Endometrial microvascular endothelial cells (primary cell): Measurements from ENCODE around the gene RFC2. TPM values are rescaled to one million over a fixed set of nuclear protein-coding genes. Genes with fewer than 3 reads are reported as not detected.

Experiments
- in situ Hi-C: cut with HindIII; loops from 2 replicates; pipeline ENCODE4 v1.10.0; 2017; ENCODE audit warnings: low sequenced_read_pairs, low pct_unique_long_range_greater_than_20kb; ENCODE audit errors: inconsistent ontology term
- total RNA-seq: library from RNA; depleted of rRNA; stranded (reverse); fragments of >200 nt; gene quantifications from one replicate; pipeline ENCODE4 v1.2.3, GENCODE V29; 2015; ENCODE audit errors: inconsistent ontology term

The RFC2 gene
- total RNA-seq, 1 donor from 2014 or later, result 43.0 TPM

DNA sequence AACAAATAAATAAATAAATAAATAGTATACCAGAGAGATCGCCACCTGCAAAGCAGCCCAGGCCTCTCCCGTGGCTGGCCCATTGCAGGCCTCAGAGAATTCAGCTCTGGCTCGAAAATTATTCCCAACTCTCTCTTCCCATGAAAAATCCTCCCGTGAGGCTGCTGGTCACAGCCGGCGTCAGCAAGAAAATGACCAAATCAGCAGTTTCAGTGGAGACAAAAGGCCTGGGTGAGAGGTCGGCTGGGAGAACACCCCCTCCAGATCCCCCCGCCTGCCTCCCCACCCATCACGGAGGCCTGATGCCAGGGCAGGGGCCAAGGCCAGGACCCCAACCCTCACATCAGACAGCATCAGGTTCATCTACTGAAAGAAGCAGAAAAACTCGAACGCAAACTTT is 31.9 kb upstream of the RFC2 start:
- in situ Hi-C loops, result loop anchor here (25.0 kb wide), 1 partner anchor 99 kb away; no protein-coding TSS in a partner anchor

DNA sequence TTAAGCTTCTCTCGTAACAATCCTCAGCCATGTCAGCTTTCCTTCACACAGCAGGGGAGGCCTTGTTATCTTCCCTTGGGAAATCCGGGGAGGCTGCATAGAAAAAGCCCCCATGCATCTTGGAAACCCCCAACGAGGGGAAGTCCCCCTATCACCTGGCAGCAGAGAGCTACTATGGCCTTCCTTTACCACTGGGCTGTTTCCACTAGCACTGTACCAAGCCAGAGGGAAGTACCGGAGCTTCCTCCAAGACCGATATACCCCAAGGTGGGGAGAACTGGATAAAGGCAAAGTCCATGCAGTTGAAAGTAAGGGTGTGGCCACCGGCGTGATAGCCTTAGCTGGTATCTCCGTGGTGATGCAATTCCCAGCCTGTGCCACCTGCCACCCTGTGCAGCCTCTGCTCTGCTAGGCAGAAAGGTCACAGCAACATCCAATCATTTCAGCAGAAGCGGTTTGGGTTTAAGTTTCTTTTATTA is 30.6 kb upstream of the RFC2 start:
- in situ Hi-C loops, result loop anchor here (25.0 kb wide), 1 partner anchor 98 kb away; no protein-coding TSS in a partner anchor

DNA sequence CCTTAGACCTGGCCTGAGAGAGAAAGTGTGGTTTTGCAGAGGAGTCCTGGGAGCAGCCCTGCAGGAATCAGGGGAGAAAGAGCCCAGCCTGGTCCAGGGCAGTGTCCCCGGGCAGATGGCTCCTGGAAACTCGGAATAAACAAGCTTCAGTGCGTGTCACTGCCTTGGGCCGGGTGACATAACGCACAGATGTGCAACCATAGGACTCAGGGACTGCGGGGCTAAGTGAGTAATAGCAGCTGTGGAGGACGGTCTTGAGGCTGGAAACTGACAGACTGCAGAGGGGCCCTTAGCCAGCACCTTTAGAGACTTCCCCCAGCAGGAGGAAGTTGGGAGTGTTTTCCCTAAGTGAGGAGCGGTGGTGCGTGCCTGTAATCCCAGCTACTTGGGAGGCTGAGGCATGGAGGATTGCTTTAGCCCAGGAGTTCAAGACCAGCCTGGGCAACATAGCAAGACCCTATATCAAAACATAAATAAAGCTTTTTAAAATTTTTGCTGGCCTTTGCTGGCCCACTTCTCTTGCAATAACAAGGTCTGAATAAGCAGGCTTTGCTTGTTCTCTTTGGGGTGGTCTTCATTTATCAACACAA is 29.8 kb upstream of the RFC2 start:
- in situ Hi-C loops, result loop anchor here (25.0 kb wide), 1 partner anchor 97 kb away; no protein-coding TSS in a partner anchor

DNA sequence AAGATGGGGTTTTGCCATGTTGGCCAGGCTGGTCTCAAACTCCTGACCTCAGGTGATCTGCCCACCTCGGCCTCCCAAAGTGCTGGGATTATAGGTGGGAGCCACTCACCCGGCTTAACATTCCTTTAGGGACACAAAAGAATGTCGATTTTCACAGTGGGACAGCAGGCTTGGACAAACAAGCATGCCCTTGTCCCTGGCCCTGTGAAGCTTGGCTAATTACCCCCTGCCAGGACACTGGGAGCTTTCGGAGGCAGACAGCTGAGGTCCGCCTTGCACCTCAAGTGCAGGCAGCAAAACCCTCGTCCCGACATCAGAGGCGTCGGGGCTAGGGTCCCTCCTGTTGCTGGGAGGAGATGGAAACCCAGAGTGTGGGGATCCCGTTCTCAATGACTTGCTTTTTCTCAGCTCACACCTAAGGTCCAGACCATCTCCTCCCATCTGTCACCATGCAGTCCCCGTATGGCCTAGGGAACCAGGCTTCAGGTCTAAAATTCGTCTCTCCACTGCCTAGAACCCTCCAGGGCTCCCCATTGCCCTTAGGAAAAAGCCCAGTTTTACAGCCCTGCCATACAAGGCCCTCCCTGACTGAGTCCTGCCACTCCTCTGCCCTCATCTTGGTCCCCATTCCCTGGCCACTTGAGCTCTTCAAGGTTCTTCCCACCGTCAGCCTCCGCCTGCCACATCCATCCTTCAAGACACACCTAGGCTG is 28.7 kb upstream of the RFC2 start:
- in situ Hi-C loops, result loop anchor here (25.0 kb wide), 1 partner anchor 96 kb away; no protein-coding TSS in a partner anchor

DNA sequence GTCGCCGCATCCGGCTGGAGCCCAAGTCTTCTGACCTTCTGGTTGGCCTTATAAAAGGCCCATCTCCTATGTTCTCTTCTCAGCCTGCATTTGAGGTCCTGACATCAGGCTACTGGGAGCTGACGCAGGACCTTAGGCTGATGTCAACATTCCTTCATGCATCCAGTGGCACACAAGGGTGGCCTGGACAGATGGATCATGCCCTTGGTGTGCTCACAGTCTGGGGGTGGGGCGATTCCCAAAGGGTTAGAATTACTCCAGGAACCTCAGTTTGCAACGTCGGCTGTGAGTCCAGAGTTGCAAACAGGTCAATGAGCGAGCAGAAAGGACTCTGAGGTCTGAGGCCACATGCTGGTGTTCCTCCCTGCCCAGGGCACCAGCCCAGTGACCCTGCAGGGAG is 26.8 kb upstream of the RFC2 start:
- in situ Hi-C loops, result loop anchor here (25.0 kb wide), 1 partner anchor 94 kb away; no protein-coding TSS in a partner anchor

DNA sequence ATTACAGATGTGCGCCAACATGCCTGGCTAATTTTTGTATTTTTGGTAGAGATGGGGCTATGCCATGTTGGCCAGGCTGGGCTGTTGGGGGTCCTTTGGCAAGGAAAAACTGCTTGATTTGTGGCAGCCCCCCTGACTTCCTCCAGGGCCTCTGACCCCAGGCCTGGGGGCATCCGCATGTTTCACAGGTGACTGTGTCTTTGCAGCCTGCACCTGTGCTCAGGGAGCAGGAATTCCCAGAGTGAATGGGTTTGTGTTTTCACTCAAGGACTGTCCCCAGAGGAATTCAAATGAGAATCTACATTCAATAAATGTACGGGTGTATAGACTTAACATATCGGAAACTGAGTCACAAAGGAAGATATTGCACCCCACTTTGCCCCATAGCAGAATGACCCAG is 23.4 kb upstream of the RFC2 start:
- in situ Hi-C loops, result loop anchor here (25.0 kb wide), 1 partner anchor 90 kb away; no protein-coding TSS in a partner anchor

DNA sequence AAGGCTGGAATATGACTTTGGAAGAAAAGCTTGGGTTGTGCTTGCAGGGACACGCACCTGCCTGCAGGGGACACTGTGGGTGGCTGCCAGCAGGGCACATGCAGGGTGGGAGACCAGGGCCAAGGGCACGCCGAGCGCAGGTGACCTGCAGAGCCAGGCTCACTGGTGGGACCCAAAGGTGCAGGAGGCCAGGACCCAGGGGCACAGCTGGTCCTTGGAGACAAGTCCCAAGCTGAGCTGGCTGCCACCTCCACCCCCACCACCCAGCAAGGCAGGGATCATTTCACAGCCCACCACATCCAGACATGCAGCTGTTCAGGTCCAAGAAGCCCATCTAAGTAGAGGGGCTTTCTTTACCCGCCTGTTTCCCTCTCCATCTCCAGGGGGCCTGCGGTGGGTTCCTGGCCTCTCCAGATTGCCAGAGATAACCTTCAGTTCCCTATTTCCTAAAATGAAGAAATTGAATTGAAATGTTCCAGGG is 21.2 kb upstream of the RFC2 start:
- in situ Hi-C loops, result loop anchor here (25.0 kb wide), 1 partner anchor 88 kb away; no protein-coding TSS in a partner anchor

DNA sequence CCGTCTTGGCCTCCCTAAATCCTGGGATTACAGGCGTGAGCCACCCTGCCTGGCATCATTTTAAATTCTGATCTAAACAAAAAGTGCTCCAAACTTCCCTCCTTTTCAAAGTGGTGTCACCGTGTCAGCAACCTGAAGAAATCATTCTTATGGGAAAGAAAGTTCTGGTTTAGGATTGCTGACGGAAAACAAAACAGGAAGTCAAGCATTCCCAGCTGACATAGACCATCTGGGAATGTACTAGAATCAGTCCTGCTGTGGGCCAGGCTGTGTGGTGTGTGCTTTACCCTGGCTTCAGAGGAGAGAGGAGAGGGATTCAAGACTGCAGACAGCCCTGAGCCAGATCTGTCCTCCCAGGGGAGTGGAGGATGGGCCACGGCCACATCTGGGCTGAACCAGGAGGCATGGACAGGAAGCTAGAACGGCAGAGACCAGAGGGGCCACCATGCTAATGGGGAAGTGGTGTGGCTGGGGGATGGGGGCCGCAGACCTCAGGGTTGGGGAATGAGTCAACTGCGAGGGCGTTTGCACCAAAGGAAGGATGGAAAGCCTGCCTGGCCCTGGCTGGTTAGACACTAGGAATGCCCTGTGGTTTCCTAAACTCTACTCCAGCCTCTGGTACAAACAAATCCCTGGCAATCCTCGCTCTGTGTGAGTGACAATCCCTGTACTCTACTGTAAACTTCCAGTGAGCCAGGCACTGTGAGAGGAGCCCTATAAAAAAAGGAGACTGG is 18.3 kb upstream of the RFC2 start:
- in situ Hi-C loops, result no loop called here

DNA sequence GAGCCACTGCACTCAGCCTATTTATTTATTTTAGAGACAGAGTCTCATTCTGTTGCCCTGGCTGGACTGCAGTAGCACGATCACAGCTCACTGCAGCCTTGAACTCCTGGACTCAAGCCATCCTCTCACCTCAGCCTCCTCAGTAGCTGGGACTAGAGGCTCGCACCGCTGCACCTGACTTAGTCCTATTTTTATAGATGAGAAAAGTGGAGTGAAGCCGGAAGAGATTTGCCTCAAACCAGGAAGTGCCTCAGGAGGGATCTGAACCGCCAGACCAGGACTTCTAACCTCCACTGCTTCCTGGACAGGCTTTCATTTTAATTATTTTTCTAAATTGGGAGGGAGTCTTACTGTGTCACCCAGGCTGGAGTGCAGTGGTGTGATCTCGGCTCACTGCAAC is 17.5 kb upstream of the RFC2 start:
- in situ Hi-C loops, result no loop called here

DNA sequence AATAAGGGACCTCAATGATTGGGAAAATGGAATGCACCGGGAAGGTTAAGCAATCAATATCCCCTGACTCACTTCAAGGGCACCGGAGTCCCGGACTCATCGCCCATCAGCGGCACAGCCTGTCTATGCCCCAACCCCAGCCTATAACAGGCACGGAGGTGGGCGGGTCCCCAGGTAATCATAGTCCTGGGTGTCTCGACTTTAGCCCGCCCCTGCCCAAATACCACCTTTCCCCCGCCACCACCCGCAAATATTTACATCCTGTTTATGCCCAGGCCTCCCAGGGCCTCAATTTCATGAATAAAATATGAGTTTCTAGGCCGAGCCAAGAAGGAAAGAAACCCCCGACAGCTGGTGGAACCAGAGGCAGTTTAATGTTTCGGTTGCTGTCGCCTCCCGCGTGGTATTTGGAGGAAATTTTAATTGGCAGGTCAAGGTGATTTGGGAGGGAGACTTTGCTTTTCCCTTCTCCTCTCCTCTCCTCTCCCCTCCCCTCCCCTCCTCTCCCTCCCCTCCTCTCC is 15.6 kb upstream of the RFC2 start:
- in situ Hi-C loops, result no loop called here

DNA sequence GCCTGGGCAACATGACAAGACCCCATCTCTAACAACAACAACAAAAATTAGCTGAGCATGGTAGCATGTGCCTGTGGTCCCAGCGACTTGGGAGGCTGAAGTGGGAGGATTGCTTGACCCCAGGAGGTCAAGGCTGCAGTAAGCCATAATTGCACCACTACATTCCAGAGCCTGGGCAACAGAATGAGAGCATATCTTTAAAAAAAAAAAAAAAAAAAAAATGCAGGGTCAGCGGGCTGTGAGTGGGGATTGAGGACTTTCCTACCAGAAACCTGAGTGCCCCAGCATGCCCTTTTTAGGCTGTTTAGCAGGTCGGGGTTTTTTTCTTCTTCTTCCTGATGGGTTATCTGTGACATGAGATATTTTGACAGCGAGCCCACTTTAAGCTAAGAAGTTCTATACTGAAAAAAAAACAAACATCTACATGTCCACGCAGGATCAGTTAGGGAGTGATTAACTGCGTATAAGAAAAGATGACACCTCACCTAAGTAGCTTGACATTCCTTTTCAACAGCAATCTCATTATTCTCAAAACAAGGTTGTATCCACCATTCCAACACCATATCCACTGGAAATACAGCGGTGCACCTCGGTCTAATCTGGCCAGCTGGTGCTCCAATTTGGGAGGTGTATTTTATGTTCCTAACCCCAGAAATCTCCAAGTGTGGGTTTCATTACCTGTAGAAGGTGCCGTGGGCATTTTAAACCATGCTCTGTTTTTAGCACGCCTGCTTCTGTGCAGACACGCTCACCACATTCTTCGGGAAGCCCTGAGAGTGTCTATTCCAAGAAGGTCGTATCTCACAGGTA is 13.8 kb upstream of the RFC2 start:
- in situ Hi-C loops, result no loop called here

DNA sequence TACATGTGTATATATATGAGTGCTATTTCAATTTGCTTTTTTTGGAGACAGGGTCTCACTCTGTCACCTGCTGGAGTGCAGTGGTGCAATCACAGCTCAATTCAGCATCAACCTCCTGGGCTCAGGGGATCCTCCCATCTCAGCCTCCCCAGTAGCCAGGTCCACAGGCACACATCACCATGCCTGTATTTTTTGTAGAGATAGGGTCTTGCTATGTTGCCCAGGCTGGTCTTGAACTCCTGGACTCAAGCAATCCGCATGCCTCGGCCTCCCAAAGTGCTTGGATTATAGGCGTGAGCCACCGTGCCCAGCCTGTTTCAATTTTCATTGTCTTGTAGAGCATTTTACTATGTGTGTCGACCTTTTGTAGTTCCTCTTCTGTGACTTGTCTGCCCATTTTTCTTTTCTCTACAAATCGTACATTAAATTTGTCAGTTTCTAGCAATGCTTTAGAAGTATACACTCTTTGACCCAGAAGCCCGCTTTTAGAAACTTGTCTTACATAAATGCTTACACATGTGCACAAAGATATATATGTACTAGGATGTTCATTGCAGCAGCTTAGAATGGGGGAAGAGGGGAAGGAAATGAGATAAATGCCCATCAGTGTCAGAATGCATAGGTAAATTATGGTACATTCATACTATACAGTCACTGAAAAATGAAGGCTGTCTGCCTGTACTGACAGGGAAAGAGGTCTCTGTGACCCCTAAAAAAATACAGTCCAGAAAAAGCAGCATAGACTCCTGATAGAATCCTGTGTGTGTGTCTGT is 12.2 kb upstream of the RFC2 start:
- in situ Hi-C loops, result no loop called here

DNA sequence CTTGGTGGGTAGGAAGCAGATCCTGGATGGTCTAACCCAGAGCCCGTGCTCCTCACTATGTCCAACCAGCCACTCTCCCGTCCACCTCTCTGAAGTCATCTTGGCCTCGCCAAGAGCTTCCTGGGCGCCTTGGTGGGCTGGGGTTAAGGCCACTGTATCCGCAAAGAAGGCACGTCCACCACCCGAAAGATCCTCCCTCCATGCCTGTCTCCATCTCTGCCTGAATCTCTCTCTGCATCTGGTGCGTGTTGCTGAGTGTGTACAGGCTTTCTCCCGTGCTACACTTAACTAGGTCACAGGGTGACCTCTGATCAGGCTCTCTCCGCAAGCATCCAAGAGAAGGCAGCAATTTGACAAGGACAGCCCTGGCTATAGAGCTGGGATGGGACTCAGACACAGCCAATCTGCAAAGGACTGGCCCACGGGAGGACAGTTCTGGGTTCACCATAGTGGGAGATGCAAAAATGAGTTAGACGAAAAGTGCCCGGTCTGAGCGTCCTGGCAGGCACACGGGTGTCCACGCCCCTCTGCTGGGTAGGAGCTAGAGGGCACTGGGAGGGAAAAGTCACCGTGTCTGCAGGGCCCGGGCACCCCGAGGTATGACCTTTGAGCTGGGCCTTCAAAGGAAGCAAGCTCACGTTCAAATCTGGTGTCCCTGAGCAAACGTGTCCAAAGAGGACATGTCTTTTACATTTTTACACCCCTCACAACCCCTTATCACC is 9.4 kb upstream of the RFC2 start:
- in situ Hi-C loops, result no loop called here

DNA sequence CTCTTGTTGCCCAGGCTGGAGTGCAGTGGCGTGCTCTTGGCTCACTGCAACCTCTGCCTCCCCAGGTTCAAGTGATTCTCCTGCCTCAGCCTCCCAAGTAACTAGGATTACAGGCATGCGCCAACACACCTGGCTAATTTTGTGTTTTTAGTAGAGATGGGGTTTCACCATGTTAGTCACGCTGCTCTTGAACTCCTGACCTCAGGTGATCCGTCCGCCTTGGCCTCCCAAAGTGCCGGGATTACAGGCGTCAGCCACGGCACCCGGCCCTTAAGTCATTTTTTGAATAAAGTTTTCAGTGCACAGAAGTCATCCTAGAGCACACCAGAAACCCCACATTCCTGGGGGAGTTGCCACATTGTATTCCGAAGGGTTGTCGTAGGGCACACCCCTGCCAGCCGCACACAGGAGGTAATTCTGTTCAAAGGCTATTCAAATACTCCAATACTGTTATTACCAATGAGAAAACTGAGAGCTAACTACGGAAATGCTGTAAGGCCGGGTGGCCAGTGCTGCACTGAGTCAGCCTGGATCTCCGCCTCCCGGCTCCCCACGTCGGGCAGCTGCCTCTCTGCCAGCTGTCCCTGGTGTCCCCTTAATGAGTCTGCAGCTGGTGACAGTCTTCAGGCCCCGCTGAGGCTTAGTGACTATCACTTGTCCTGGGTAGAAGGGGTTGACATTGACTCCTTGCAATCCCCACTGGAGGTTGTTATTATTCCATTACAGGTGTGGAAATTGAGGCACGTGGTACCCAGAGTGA is 8.6 kb upstream of the RFC2 start:
- in situ Hi-C loops, result no loop called here

DNA sequence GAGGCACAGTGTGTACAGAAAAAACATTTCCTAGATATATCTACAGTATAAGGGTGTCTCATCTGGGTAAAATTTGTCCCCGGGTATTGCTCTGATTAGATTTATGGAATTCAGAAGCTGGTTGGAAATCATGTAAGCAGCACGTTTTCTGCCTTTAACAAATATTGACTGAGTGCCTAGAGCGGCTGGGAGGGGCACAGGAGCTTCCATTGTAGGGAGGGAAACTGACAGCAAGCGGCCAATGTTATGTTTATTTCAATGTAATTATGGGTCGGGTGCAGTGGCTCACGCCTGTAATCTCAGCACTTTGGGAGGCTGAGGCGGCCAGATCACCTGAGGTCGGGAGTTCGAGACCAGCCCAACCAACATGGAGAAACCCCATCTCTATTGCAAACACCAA is 4.4 kb upstream of the RFC2 start:
- in situ Hi-C loops, result no loop called here
